H1 (cell line): ENCODE results near the gene HIP1. TPM values are rescaled to one million over a fixed set of nuclear protein-coding genes. Genes with fewer than 3 reads are reported as not detected.

Source experiments
- CTCF ChIA-PET: fragments of 300-600 bp; sonication (Branson Sonifier 250); formaldehyde crosslinking; loops from one replicate; lab custom pipeline; 2021; ENCODE audit not compliant: partially characterized antibody; lab: Charles Lee
- POLR2A ChIA-PET: fragments of 300-600 bp; sonication (Branson Sonifier 250); formaldehyde crosslinking; loops from one replicate; lab custom pipeline; 2021; ENCODE audit warnings: inconsistent platforms; ENCODE audit not compliant: partially characterized antibody; lab: Charles Lee
- DNase-seq, 2 experiments: peaks; one replicate each; pipeline versions ENCODE4 v3.0.0 to v3.0.0-alpha.2; 2010 to 2022; ENCODE audit warnings: low spot score in 2 of 2, low read depth in 1 of 2, mixed read lengths in 1 of 2
- FAIRE-seq: peaks from 2 replicates; lab custom pipeline; 2011; peaks lifted over from hg19 to GRCh38; lab: Jason Lieb, UNC
- H2AFZ ChIP-seq: 2 replicates; pipeline ENCODE4 v1.8.1; 2012; ENCODE audit warnings: low read length, inconsistent platforms
- H2AK5ac ChIP-seq: 2 replicates; pipeline ENCODE4 v1.6.1; 2013; ENCODE audit warnings: low read depth, low read length
- H2BK120ac ChIP-seq: replicated peaks from 2 replicates; pipeline ENCODE3; 2013; ENCODE audit warnings: low read depth, low read length, inconsistent platforms
- H2BK12ac ChIP-seq: 2 replicates; pipeline ENCODE4 v1.6.1; 2013; ENCODE audit warnings: low read depth, low read length
- H2BK15ac ChIP-seq: 2 replicates; pipeline ENCODE4 v1.6.1; 2013; ENCODE audit warnings: low read length
- H2BK20ac ChIP-seq: 2 replicates; pipeline ENCODE4 v1.6.1; 2013; ENCODE audit warnings: low read length
- H2BK5ac ChIP-seq: 2 replicates; pipeline ENCODE4 v1.6.1; 2013; ENCODE audit warnings: low read depth, low read length
- H3K14ac ChIP-seq: 2 replicates; pipeline ENCODE4 v1.6.1; 2013; ENCODE audit warnings: inconsistent platforms; ENCODE audit not compliant: insufficient read length
- H3K18ac ChIP-seq: 2 replicates; pipeline ENCODE4 v1.6.1; 2013; ENCODE audit warnings: low read length; ENCODE audit errors: extremely low read depth
- H3K23ac ChIP-seq: 2 replicates; pipeline ENCODE4 v1.6.1; 2013; ENCODE audit warnings: inconsistent platforms; ENCODE audit not compliant: insufficient read length
- H3K23me2 ChIP-seq: 2 replicates; pipeline ENCODE4 v1.6.1; 2013; ENCODE audit warnings: low read depth, low read length
- H3K27ac ChIP-seq: 2 replicates; pipeline ENCODE4 v1.6.1; 2011; ENCODE audit warnings: low read depth, low read length, inconsistent platforms
- H3K27me3 ChIP-seq, 4 experiments: replicated peaks in 1 of 4; 1 replicate in 1 of 4; 2 replicates in 3 of 4; pipeline versions ENCODE4 v1.6.1 to v1.8.1; 2011 to 2013; ENCODE audit warnings: low read length in 3 of 4, mild to moderate bottlenecking in 3 of 4, inconsistent platforms in 2 of 4, mixed read lengths in 2 of 4, moderate library complexity in 1 of 4; ENCODE audit not compliant: control insufficient read depth in 3 of 4, insufficient read depth in 3 of 4; ENCODE audit errors: extremely low read depth in 1 of 4
- H3K36me3 ChIP-seq, 4 experiments: 2 replicates each; pipeline versions ENCODE4 v1.6.1 to v1.8.1; 2011 to 2013; ENCODE audit warnings: mild to moderate bottlenecking in 4 of 4, low read length in 3 of 4, moderate library complexity in 2 of 4, control low read depth in 1 of 4, inconsistent platforms in 1 of 4; ENCODE audit not compliant: insufficient read depth in 4 of 4, control insufficient read depth in 2 of 4
- H3K4ac ChIP-seq: replicated peaks from 2 replicates; pipeline ENCODE3; 2013; ENCODE audit warnings: low read length, low read depth, mixed read lengths, inconsistent platforms; ENCODE audit not compliant: insufficient read length
- H3K4me1 ChIP-seq, 4 experiments: replicated peaks in 1 of 4; 1 replicate in 1 of 4; 2 replicates in 3 of 4; pipeline versions ENCODE4 v1.6.1 to v1.8.1; 2011 to 2013; ENCODE audit warnings: low read length in 3 of 4, inconsistent platforms in 2 of 4, mixed read lengths in 1 of 4; ENCODE audit not compliant: insufficient read depth in 4 of 4, control insufficient read depth in 3 of 4
- H3K4me2 ChIP-seq, 2 experiments: 2 replicates each; pipeline versions ENCODE4 v1.6.1 to v1.8.1; 2011 to 2013; ENCODE audit warnings: low read depth in 2 of 2, low read length in 2 of 2, control low read depth in 1 of 2, inconsistent platforms in 1 of 2, mild to moderate bottlenecking in 1 of 2; ENCODE audit not compliant: insufficient read depth in 1 of 2
- H3K4me3 ChIP-seq, 4 experiments: fragments of 200-600, 300-600 bp in 1 of 4; sonication (generic), shearing (Covaris generic), sonication (Bioruptor Twin) in 1 of 4; 2 replicates each; pipeline versions ENCODE4 v1.5.1 to v1.8.1; 2011 to 2016; ENCODE audit warnings: low read length in 4 of 4, low read depth in 3 of 4, control low read depth in 2 of 4, inconsistent platforms in 2 of 4, mild to moderate bottlenecking in 2 of 4, mixed read lengths in 1 of 4, moderate library complexity in 1 of 4; ENCODE audit not compliant: insufficient read depth in 2 of 4; ENCODE audit errors: extremely low read depth in 1 of 4
- H3K56ac ChIP-seq: replicated peaks from 2 replicates; pipeline ENCODE3; 2013; ENCODE audit warnings: low read depth, mild to moderate bottlenecking, mixed read lengths, low read length, inconsistent platforms; ENCODE audit not compliant: insufficient read length
- H3K79me1 ChIP-seq: 2 replicates; pipeline ENCODE4 v1.6.1; 2013; ENCODE audit warnings: low read depth, low read length, control low read depth
- H3K79me2 ChIP-seq, 2 experiments: 2 replicates each; pipeline versions ENCODE4 v1.6.1 to v1.8.1; 2012 to 2013; ENCODE audit warnings: low read length in 2 of 2, mild to moderate bottlenecking in 2 of 2, inconsistent platforms in 1 of 2; ENCODE audit not compliant: insufficient read depth in 2 of 2, control insufficient read depth in 1 of 2
- H3K9ac ChIP-seq, 4 experiments: replicated peaks in 1 of 4; 1 replicate in 1 of 4; 2 replicates in 3 of 4; pipeline versions ENCODE4 v1.6.1 to v1.8.1; 2011 to 2013; ENCODE audit warnings: low read depth in 3 of 4, low read length in 3 of 4, control low read depth in 2 of 4, mild to moderate bottlenecking in 2 of 4, moderate library complexity in 2 of 4, inconsistent platforms in 1 of 4; ENCODE audit errors: extremely low read depth in 1 of 4
- H3K9me3 ChIP-seq, 2 experiments: 2 replicates each; pipeline versions ENCODE4 v1.6.1 to v1.8.1; 2012 to 2013; ENCODE audit warnings: mild to moderate bottlenecking in 2 of 2, moderate library complexity in 2 of 2, control low read depth in 1 of 2, inconsistent platforms in 1 of 2, low read depth in 1 of 2, low read length in 1 of 2, mixed read lengths in 1 of 2; ENCODE audit not compliant: insufficient read depth in 2 of 2
- H4K20me1 ChIP-seq, 2 experiments: replicated peaks in 1 of 2; 2 replicates each; pipeline versions ENCODE3 to v1.8.1; 2011 to 2013; ENCODE audit warnings: inconsistent platforms in 2 of 2, low read length in 2 of 2, mild to moderate bottlenecking in 1 of 2; ENCODE audit not compliant: insufficient read depth in 2 of 2, control insufficient read depth in 1 of 2
- H4K5ac ChIP-seq: 2 replicates; pipeline ENCODE4 v1.6.1; 2013; ENCODE audit warnings: low read length, low read depth, mixed read lengths, inconsistent platforms; ENCODE audit not compliant: insufficient read length
- H4K8ac ChIP-seq: 2 replicates; pipeline ENCODE4 v1.8.0; 2013; ENCODE audit warnings: mild to moderate bottlenecking, moderate library complexity, low read length, inconsistent platforms; ENCODE audit not compliant: insufficient read depth; ENCODE audit errors: extremely low read depth
- H4K91ac ChIP-seq: replicated peaks from 2 replicates; pipeline ENCODE3; 2013; ENCODE audit warnings: low read length, mixed read lengths, inconsistent platforms; ENCODE audit not compliant: insufficient read length
- BCL11A ChIP-seq, 2 experiments: IDR thresholded peaks; one replicate each; pipeline ENCODE4 v1.6.1; 2011; ENCODE audit warnings: low read depth in 2 of 2, low read length in 2 of 2, mild to moderate bottlenecking in 2 of 2
- CHD2 ChIP-seq: IDR thresholded peaks from 2 replicates; pipeline ENCODE4 v1.6.1; 2012; ENCODE audit warnings: low read length, improper control_type of control experiment
- FOSL1 ChIP-seq: IDR thresholded peaks from 2 replicates; pipeline ENCODE4 v1.6.1; 2011; ENCODE audit warnings: mild to moderate bottlenecking, low read depth, low read length, moderate library complexity; ENCODE audit not compliant: insufficient read depth
- GABPA ChIP-seq: IDR thresholded peaks from 2 replicates; pipeline ENCODE4 v1.6.1; 2011; ENCODE audit warnings: mild to moderate bottlenecking, low read length, moderate library complexity, borderline replicate concordance; ENCODE audit not compliant: insufficient read depth
- PHF8 ChIP-seq: fragments of 200-600 bp; sonication (generic); conservative IDR thresholded peaks from 2 replicates; pipeline ENCODE4 v1.7.1; 2012; ENCODE audit warnings: low read depth, mild to moderate bottlenecking, inconsistent platforms, low read length, moderate library complexity
- RFX5 ChIP-seq: IDR thresholded peaks from 2 replicates; pipeline ENCODE4 v1.6.1; 2011; ENCODE audit warnings: low read depth, low read length, improper control_type of control experiment, borderline replicate concordance
- SP1 ChIP-seq: IDR thresholded peaks from 2 replicates; pipeline ENCODE4 v1.6.1; 2011; ENCODE audit warnings: low read depth, low read length
- SP2 ChIP-seq: IDR thresholded peaks from 2 replicates; pipeline ENCODE4 v1.6.1; 2012; ENCODE audit warnings: mild to moderate bottlenecking, low read length, inconsistent platforms
- SP4 ChIP-seq: IDR thresholded peaks from 2 replicates; pipeline ENCODE4 v1.6.1; 2012; ENCODE audit warnings: low read length, inconsistent platforms
- SRF ChIP-seq: IDR thresholded peaks from 2 replicates; pipeline ENCODE4 v1.6.1; 2011; ENCODE audit warnings: mild to moderate bottlenecking, low read depth, low read length, moderate library complexity
- SUZ12 ChIP-seq: fragments of 200-600 bp; sonication (generic); IDR thresholded peaks from 2 replicates; pipeline ENCODE4 v1.6.1; 2012; ENCODE audit warnings: mild to moderate bottlenecking, inconsistent platforms, low read length, moderate library complexity, mixed read lengths
- YY1 ChIP-seq: IDR thresholded peaks from 2 replicates; pipeline ENCODE4 v1.6.1; 2011; ENCODE audit warnings: low read depth, mild to moderate bottlenecking, low read length
- WGBS, 2 experiments: shearing (Covaris generic) in 1 of 2; methylation state at CpG; one replicate each; pipeline versions ENCODE4 v1.1.6 to v1.1.7; 2013 to 2015; ENCODE audit warnings: low lambda C conversion rate in 2 of 2, mixed read lengths in 2 of 2, inconsistent platforms in 1 of 2, low coverage in 1 of 2, missing lambda C conversion rate in 1 of 2; ENCODE audit not compliant: insufficient replicate concordance in 2 of 2, insufficient coverage in 1 of 2, insufficient read length in 1 of 2; ENCODE audit errors: extremely low coverage in 1 of 2, missing lambda C conversion rate in 1 of 2; 5-methylcytosine and 5-hydroxymethylcytosine counted together
- polyA plus RNA-seq, 7 experiments: library from polyadenylated mRNA; depleted of rRNA in 3 of 7; stranded (reverse) in 5 of 7; unstranded in 2 of 7; fragments of >200 nt in 5 of 7; fragments of 200-250 nt in 2 of 7; gene quantifications; 1 replicate in 5 of 7; 2 replicates in 1 of 7; 4 replicates in 1 of 7; pipeline versions ENCODE4 v1.2.1 to v1.2.3, GENCODE V29; 2011 to 2013; ENCODE audit warnings: missing spikeins in 2 of 7, mixed read lengths in 2 of 7
- total RNA-seq: library from RNA; stranded (reverse); fragmentation: NEBNext Ultra II Directional; extraction: Animal tissue kit (Norgen Biotek cat#: 25700); gene quantifications from 2 replicates; pipeline ENCODE4 v1.2.1, GENCODE V29; 2021

The HIP1 gene
- total and polyA plus RNA-seq, 2 of the 8 experiments (the other 6 are each of a cell fraction or from before 2014, with no cell fraction given) = 51.8 to 108 TPM

- no peak overlapping the region for H2AFZ ChIP-seq
- no peaks in the 10 kb centered on the region; the same call in 1 of the 2 replicates for H3K23me2 ChIP-seq
- FAIRE-seq (no peak), DNase-seq (no peak)
- ChIA-PET POLR2A (interaction anchor here (0.6 kb wide), 1 partner anchor 115 kb away, joined by 5 read pairs; no protein-coding TSS in a partner anchor), CTCF (interaction anchor here (0.7 kb wide), 1 partner anchor 181 kb away, joined by 3 read pairs; no protein-coding TSS in a partner anchor)
- 95% methylated on average over 9 of the region's 9 CpGs; no CpG with 5 or more reads in 1 of the 2 experiments for WGBS, 2 experiments
- H2BK5ac ChIP-seq = no peak overlapping the region
- H3K14ac ChIP-seq = no peak overlapping the region
- H3K18ac ChIP-seq = no peak overlapping the region
- H4K8ac ChIP-seq = no peak overlapping the region
- H3K4me2 ChIP-seq = no peak overlapping the region
- no peaks in the 10 kb centered on the region for H3K27me3 ChIP-seq
- H2BK15ac ChIP-seq = no peak overlapping the region
- H3K4me1 ChIP-seq = no peaks in the 10 kb centered on the region
- no peak overlapping the region for H4K91ac ChIP-seq
- no peak overlapping the region for H3K56ac ChIP-seq
- no peaks in the 10 kb centered on the region for H3K9me3 ChIP-seq
- H3K36me3 ChIP-seq = no peaks in the 10 kb centered on the region
- H3K27ac ChIP-seq = no peak overlapping the region
- H2AK5ac ChIP-seq = no peak overlapping the region
- H3K9ac ChIP-seq = no peak overlapping the region
- H3K79me2 ChIP-seq = no peaks in the 10 kb centered on the region
- H4K20me1 ChIP-seq = peaks cover 0 to 2% of the 10 kb centered on the region in 2 experiments
- H3K79me1 ChIP-seq = no peaks in the 10 kb centered on the region
- H3K4me3 ChIP-seq = no peak overlapping the region
- H2BK120ac ChIP-seq = no peak overlapping the region
- H3K23ac ChIP-seq = no peak overlapping the region
- no peak overlapping the region for H4K5ac ChIP-seq
- H3K4ac ChIP-seq = no peak overlapping the region
- no peak overlapping the region for H2BK12ac ChIP-seq
- no peak overlapping the region for H2BK20ac ChIP-seq
- TF ChIP-seq PHF8 = no peak
- no peak for TF ChIP-seq SRF
- no peak for TF ChIP-seq SP1
- no peak for TF ChIP-seq RFX5
- TF ChIP-seq SUZ12 = no peak
- no peak for TF ChIP-seq BCL11A (IDR thresholded peaks at IDR 0.05; ENCODE audit: low read depth in 2 of 2, low read length in 2 of 2)
- no peak for TF ChIP-seq YY1
- no peak for TF ChIP-seq FOSL1
- TF ChIP-seq CHD2 = no peak
- TF ChIP-seq GABPA = no peak
- TF ChIP-seq SP2 = no peak
- TF ChIP-seq SP4 = no peak
Measured at GRCh38 chr7:75716992-75717626, 21.6 kb downstream of the HIP1 start.
